ENCODE results near the gene OR5C1. TPM values are rescaled to one million over a fixed set of nuclear protein-coding genes. Genes with fewer than 3 reads are reported as not detected.

The OR5C1 gene
- total RNA-seq, 4 donors from 2014 or later: not detected

Other genes with a start within 250 kb of the OR5C1 start
- gene OR1N2, start 235.8 kb upstream of the OR5C1 start, total RNA-seq: not detected
- 1 to 10 TPM in 1 of 4 donors, under 1 TPM in 2, not detected in 1; 0.45 to 1.0 (median 0.94) TPM for gene OR1L8, start 205.5 kb upstream of the OR5C1 start, total RNA-seq
- gene OR1Q1, start 174.2 kb upstream of the OR5C1 start, total RNA-seq: not detected
- gene OR1B1, start 131.3 kb upstream of the OR5C1 start, total RNA-seq: 1 to 10 TPM in 2 of 4 donors, under 1 TPM in 1, not detected in 1; 0.67 to 2.0 (median 1.1) TPM
- gene OR1L1, start 127.2 kb upstream of the OR5C1 start, total RNA-seq: not detected
- not detected for gene OR1L3, start 113.8 kb upstream of the OR5C1 start, total RNA-seq
- gene OR1L4, start 64.9 kb upstream of the OR5C1 start, total RNA-seq: not detected
- not detected for gene OR1L6, start 46.6 kb upstream of the OR5C1 start, total RNA-seq
- gene OR1K1, start 11.2 kb downstream of the OR5C1 start, total RNA-seq: not detected
- gene PDCL, start 39.7 kb downstream of the OR5C1 start, total RNA-seq: 10 to 100 TPM; 17.5 to 31.6 (median 21.1) TPM
- gene RC3H2, start 116.4 kb downstream of the OR5C1 start, total RNA-seq: 10 to 100 TPM; 43.1 to 91.2 (median 52.9) TPM
- 10 to 100 TPM; 12.3 to 16.4 (median 14.2) TPM for gene ZBTB6, start 124.4 kb downstream of the OR5C1 start, total RNA-seq
- gene ZBTB26, start 142.6 kb downstream of the OR5C1 start, total RNA-seq: 10 to 100 TPM; 10.9 to 15.6 (median 12.7) TPM
- 100 to 1,000 TPM in 3 of 4 donors, 10 to 100 TPM in 1; 90.7 to 144 (median 127) TPM for gene RABGAP1, start 152.1 kb downstream of the OR5C1 start, total RNA-seq
- 10 to 100 TPM in 1 of 4 donors, 1 to 10 TPM in 3; 4.0 to 11.8 (median 5.7) TPM for gene GPR21, start 244.7 kb downstream of the OR5C1 start, total RNA-seq